Esophagus muscularis mucosa (tissue), 3 donors: ENCODE data around the gene DLST.

Source experiments
- EP300 ChIP-seq: sonication (generic); formaldehyde crosslinking; IDR thresholded peaks from one replicate; pipeline ENCODE4 v1.6.1; 2017; ENCODE audit warnings: antibody characterized with exemption
- TF ChIP-seq, protein P1 (sequence below), 3 experiments: fragments of 200-600 bp in 2 of 3; fragments of 450-650 bp in 1 of 3; sonication (generic) in 2 of 3; IDR thresholded peaks; one replicate each; pipeline ENCODE4 v1.5.1; 2017 to 2019; ENCODE audit warnings: antibody characterized with exemption in 3 of 3, mild to moderate bottlenecking in 2 of 3, moderate library complexity in 1 of 3

DNA sequence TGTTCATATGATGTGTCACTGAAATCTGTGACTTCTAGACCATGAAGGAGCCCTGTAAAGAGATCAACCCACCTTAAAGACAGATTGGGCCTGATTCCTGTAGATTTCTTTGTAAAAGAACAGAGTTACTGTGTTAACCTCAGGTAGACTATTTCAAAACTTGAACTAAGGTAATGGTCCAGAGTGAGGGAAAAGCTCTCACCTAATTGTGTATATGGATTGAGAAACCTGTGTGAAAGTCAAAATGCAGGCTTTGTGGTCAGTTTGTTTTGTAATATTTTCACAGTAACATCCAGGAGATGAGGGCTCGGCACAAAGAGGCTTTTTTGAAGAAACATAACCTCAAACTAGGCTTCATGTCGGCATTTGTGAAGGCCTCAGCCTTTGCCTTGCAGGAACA is 16.4 kb downstream of the DLST start:
- TF ChIP-seq, protein P1, sequence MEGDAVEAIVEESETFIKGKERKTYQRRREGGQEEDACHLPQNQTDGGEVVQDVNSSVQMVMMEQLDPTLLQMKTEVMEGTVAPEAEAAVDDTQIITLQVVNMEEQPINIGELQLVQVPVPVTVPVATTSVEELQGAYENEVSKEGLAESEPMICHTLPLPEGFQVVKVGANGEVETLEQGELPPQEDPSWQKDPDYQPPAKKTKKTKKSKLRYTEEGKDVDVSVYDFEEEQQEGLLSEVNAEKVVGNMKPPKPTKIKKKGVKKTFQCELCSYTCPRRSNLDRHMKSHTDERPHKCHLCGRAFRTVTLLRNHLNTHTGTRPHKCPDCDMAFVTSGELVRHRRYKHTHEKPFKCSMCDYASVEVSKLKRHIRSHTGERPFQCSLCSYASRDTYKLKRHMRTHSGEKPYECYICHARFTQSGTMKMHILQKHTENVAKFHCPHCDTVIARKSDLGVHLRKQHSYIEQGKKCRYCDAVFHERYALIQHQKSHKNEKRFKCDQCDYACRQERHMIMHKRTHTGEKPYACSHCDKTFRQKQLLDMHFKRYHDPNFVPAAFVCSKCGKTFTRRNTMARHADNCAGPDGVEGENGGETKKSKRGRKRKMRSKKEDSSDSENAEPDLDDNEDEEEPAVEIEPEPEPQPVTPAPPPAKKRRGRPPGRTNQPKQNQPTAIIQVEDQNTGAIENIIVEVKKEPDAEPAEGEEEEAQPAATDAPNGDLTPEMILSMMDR (IDR thresholded peaks at IDR 0.05), result no peak
- TF ChIP-seq EP300, result no peak
